Tibial nerve (tissue), 4 donors: ENCODE results near the gene DENND4B. TPM values are rescaled to one million over a fixed set of nuclear protein-coding genes. Genes with fewer than 3 reads are reported as not detected.

ENCODE experiments used
- DNase-seq, 2 donors: peaks; one replicate each; pipeline ENCODE4 v3.0.0-alpha.2; 2019; ENCODE audit warnings: low spot score in 2 of 2
- H3K27ac ChIP-seq, 4 donors: fragments of 200-600 bp; sonication (generic) in 3 of 4; one replicate each; pipeline ENCODE4 v1.5.1; 2017 to 2019; ENCODE audit warnings: mild to moderate bottlenecking in 1 of 4
- H3K27me3 ChIP-seq, 2 donors: fragments of 200-600 bp; sonication (generic) in 1 of 2; one replicate each; pipeline versions ENCODE4 v1.5.1 to v1.6.0; 2017 to 2019
- H3K36me3 ChIP-seq, 3 donors: fragments of 200-600 bp; sonication (generic); one replicate each; pipeline ENCODE4 v1.5.1; 2018 to 2019
- H3K4me1 ChIP-seq, 4 donors: fragments of 200-600 bp; sonication (generic) in 3 of 4; one replicate each; pipeline ENCODE4 v1.5.1; 2017 to 2019
- H3K4me3 ChIP-seq, 4 donors: fragments of 200-600 bp; sonication (generic) in 3 of 4; one replicate each; pipeline ENCODE4 v1.5.1; 2017 to 2019; ENCODE audit warnings: mild to moderate bottlenecking in 1 of 4, moderate library complexity in 1 of 4
- H3K9me3 ChIP-seq, 4 donors: fragments of 200-600 bp; sonication (generic) in 3 of 4; one replicate each; pipeline ENCODE4 v1.5.1; 2017 to 2019
- CTCF ChIP-seq, 5 experiments: fragments of 200-600 bp in 3 of 5; fragments of 450-650 bp in 2 of 5; sonication (generic) in 3 of 5; IDR thresholded peaks; one replicate each; pipeline ENCODE4 v1.5.1; 2016 to 2019; ENCODE audit warnings: antibody characterized with exemption in 5 of 5, mild to moderate bottlenecking in 3 of 5, moderate library complexity in 2 of 5
- EP300 ChIP-seq, 2 donors: sonication (generic); formaldehyde crosslinking; IDR thresholded peaks; one replicate each; pipeline ENCODE4 v1.6.1; 2017; ENCODE audit warnings: antibody characterized with exemption in 2 of 2, mild to moderate bottlenecking in 1 of 2
- POLR2A ChIP-seq, 2 donors: fragments of 450-650 bp; IDR thresholded peaks; one replicate each; pipeline ENCODE4 v1.6.1; 2017; ENCODE audit warnings: antibody characterized with exemption in 2 of 2, mild to moderate bottlenecking in 2 of 2, moderate library complexity in 2 of 2
- WGBS, 2 donors: methylation state at CpG; one replicate each; pipeline ENCODE4 v1.1.5; 2018; 5-methylcytosine and 5-hydroxymethylcytosine counted together
- total RNA-seq, 4 donors: library from RNA; depleted of rRNA; stranded (reverse); fragments of >200 nt; gene quantifications; one replicate each; pipeline ENCODE4 v1.1.0, GENCODE V29; 2016

DENND4B gene
- total RNA-seq, 4 donors from 2014 or later = 42.8 to 78.0 (median 56.7) TPM

- no peak for DNase-seq
- no peak for TF ChIP-seq CTCF (IDR thresholded peaks at IDR 0.05)
- TF ChIP-seq POLR2A (IDR thresholded peaks at IDR 0.05) = no peak
- TF ChIP-seq EP300 (IDR thresholded peaks at IDR 0.05) = no peak
- peaks cover 0 to 46% (median 3%) of the 10 kb centered on the region in 3 donors for H3K36me3 ChIP-seq
- H3K27ac ChIP-seq = peak overlapping the region; percentile 93 to 98 (median 96)
- H3K4me1 ChIP-seq = peaks cover 0 to 43% (median 20%) of the 10 kb centered on the region in 4 donors
- 14 to 20% methylated on average over 9 of the region's 9 CpGs for WGBS, 2 donors
- no peaks in the 10 kb centered on the region for H3K9me3 ChIP-seq
- peak overlapping the region; percentile 75 to 90 (median 82) for H3K4me3 ChIP-seq
- H3K27me3 ChIP-seq = no peaks in the 10 kb centered on the region
Measured at GRCh38 chr1:153991151-153991630, 44.7 kb upstream of the DENND4B start.

- H3K27ac ChIP-seq = peak within 1 kb of the TSS; percentile 93 to 98 (median 96)
- no peaks in the 10 kb centered on the region for H3K27me3 ChIP-seq
- peaks cover 0 to 43% (median 20%) of the 10 kb centered on the region in 4 donors for H3K4me1 ChIP-seq
- TF ChIP-seq EP300 (IDR thresholded peaks at IDR 0.05) (peak; percentile 92 to 100), POLR2A (IDR thresholded peaks at IDR 0.05) (peak; percentile 97 to 98), CTCF (IDR thresholded peaks at IDR 0.05) (peak in 1 of 5 experiments; percentile 45)
- H3K9me3 ChIP-seq = no peaks in the 10 kb centered on the region
- DNase-seq = peak; percentile 79 to 92
- peaks cover 0 to 40% (median 3%) of the 10 kb centered on the region in 3 donors for H3K36me3 ChIP-seq
- peak within 1 kb of the TSS; percentile 75 to 90 (median 82) for H3K4me3 ChIP-seq
- WGBS, 2 donors = 1% methylated on average over 23 to 33 of the region's 36 CpGs
Measured at GRCh38 chr1:153990468-153991150, 44.1 kb upstream of the DENND4B start, which contains the start of gene RPS27. RPS27 (plus strand) TSS chr1:153990762; CDS start chr1:153990797, 35 bp downstream.

- no peak for DNase-seq
- no peaks in the 10 kb centered on the region for H3K9me3 ChIP-seq
- peaks cover 0 to 25% (median 0%) of the 10 kb centered on the region in 3 donors for H3K36me3 ChIP-seq
- TF ChIP-seq EP300 (IDR thresholded peaks at IDR 0.05) (no peak), POLR2A (IDR thresholded peaks at IDR 0.05) (no peak), CTCF (IDR thresholded peaks at IDR 0.05) (no peak)
- H3K4me1 ChIP-seq = peaks cover 0 to 48% (median 19%) of the 10 kb centered on the region in 4 donors
- no peaks in the 10 kb centered on the region for H3K27me3 ChIP-seq
- 84% methylated on average over 8 of the region's 8 CpGs for WGBS, 2 donors
- H3K4me3 ChIP-seq = no peak overlapping the region
- H3K27ac ChIP-seq = peak overlapping the region in 2 of 4 donors; percentile 93
Measured at GRCh38 chr1:153987621-153988020, 41.1 kb upstream of the DENND4B start.

GRCh38 chr1:153985941-153986761 lies 39.6 kb upstream of the DENND4B start, which contains the start of gene RAB13:
RAB13 (minus strand) TSS chr1:153986339; CDS start chr1:153986236, 103 bp downstream.
- 0 to 3% methylated on average over 26 to 32 of the region's 32 CpGs for WGBS, 2 donors
- Histone ChIP-seq H3K27ac (peak within 1 kb of the TSS; percentile 80 to 93 (median 89)), H3K4me1 (peaks cover 0 to 37% (median 8%) of the 10 kb centered on the region in 4 donors), H3K9me3 (no peaks in the 10 kb centered on the region), H3K4me3 (peak within 1 kb of the TSS; percentile 40 to 70 (median 47)), H3K36me3 (peaks cover 0 to 29% (median 0%) of the 10 kb centered on the region in 3 donors), H3K27me3 (no peaks in the 10 kb centered on the region)
- DNase-seq = peak; percentile 76 to 78
- TF ChIP-seq EP300 (IDR thresholded peaks at IDR 0.05) (peak in 1 of 2 donors; percentile 57), POLR2A (IDR thresholded peaks at IDR 0.05) (peak in 1 of 2 donors; percentile 32), CTCF (IDR thresholded peaks at IDR 0.05) (no peak)
